B cell (primary cell): ENCODE results near the gene CCDC102A. TPM values are rescaled to one million over a fixed set of nuclear protein-coding genes. Genes with fewer than 3 reads are reported as not detected.

Experiments used
- ATAC-seq: fragments of 200-7000 bp; cut with Tn5 transposase; one replicate; pipeline ENCODE4 v1.10.0; 2021; ENCODE audit warnings: low read depth, mild to moderate bottlenecking, moderate number of reproducible peaks, moderate library complexity
- CTCF ChIA-PET: fragments of 350-600 bp; sonication (Branson Sonifier 250); formaldehyde crosslinking; loops from one replicate; lab custom pipeline; 2021; ENCODE audit warnings: antibody characterized with exemption, inconsistent platforms; lab: Charles Lee
- POLR2A ChIA-PET: fragments of 350-600 bp; sonication (Branson Sonifier 250); formaldehyde crosslinking; loops from one replicate; lab custom pipeline; 2021; ENCODE audit warnings: antibody characterized with exemption; lab: Charles Lee
- DNase-seq: peaks from one replicate; pipeline ENCODE4 v3.0.0; 2013
- H2AFZ ChIP-seq: 2 replicates; pipeline ENCODE4 v1.6.1; 2012; ENCODE audit warnings: mild to moderate bottlenecking, low read depth, low read length; ENCODE audit not compliant: insufficient read depth, poor library complexity, severe bottlenecking
- H3K27ac ChIP-seq, 2 donors: 1 replicate in 1 of 2; 2 replicates in 1 of 2; pipeline ENCODE4 v1.5.1; 2012 to 2013; ENCODE audit warnings: low read length in 2 of 2, mild to moderate bottlenecking in 2 of 2, moderate library complexity in 1 of 2
- H3K27me3 ChIP-seq, 4 experiments: fragments of 200-600 bp in 1 of 4; sonication (generic) in 1 of 4; replicated peaks in 1 of 4; 1 replicate in 2 of 4; 2 replicates in 2 of 4; pipeline versions ENCODE4 v1.6.1 to v1.7.0; 2013 to 2016; ENCODE audit warnings: low read length in 3 of 4, mild to moderate bottlenecking in 2 of 4, mixed read lengths in 1 of 4, moderate library complexity in 1 of 4; ENCODE audit not compliant: insufficient read depth in 4 of 4, control insufficient read depth in 3 of 4; ENCODE audit errors: control extremely low read depth in 1 of 4
- H3K36me3 ChIP-seq, 2 experiments: replicated peaks in 1 of 2; 1 replicate in 1 of 2; 2 replicates in 1 of 2; pipeline versions ENCODE4 v1.6.1 to v1.7.1; 2013; ENCODE audit warnings: low read length in 1 of 2; ENCODE audit not compliant: insufficient read depth in 2 of 2, control insufficient read depth in 1 of 2; ENCODE audit errors: control extremely low read depth in 1 of 2, extremely low read depth in 1 of 2
- H3K4me1 ChIP-seq, 2 donors: fragments of 200-600 bp in 1 of 2; sonication (generic) in 1 of 2; 1 replicate in 1 of 2; 2 replicates in 1 of 2; pipeline versions ENCODE4 v1.5.1 to v1.6.1; 2013 to 2017; ENCODE audit warnings: low read length in 2 of 2; ENCODE audit not compliant: control insufficient read depth in 2 of 2, insufficient read depth in 2 of 2
- H3K4me2 ChIP-seq: replicated peaks from 2 replicates; pipeline ENCODE3; 2012; ENCODE audit warnings: mild to moderate bottlenecking, low read depth, low read length; ENCODE audit not compliant: poor library complexity, severe bottlenecking
- H3K4me3 ChIP-seq, 5 experiments: fragments of 200-600 bp in 1 of 5; sonication (generic) in 1 of 5; 1 replicate in 3 of 5; 2 replicates in 2 of 5; pipeline versions ENCODE4 v1.5.1 to v1.7.0; 2011 to 2016; ENCODE audit warnings: low read length in 4 of 5, mild to moderate bottlenecking in 4 of 5, low read depth in 2 of 5, control low read depth in 1 of 5, moderate library complexity in 1 of 5; ENCODE audit not compliant: insufficient read depth in 1 of 5; ENCODE audit errors: control extremely low read depth in 1 of 5, extremely low read depth in 1 of 5
- H3K79me2 ChIP-seq: fragments of 200-600 bp; sonication (generic); one replicate; pipeline ENCODE4 v1.6.0; 2016; ENCODE audit warnings: low read length; ENCODE audit not compliant: control insufficient read depth, insufficient read depth
- H3K9ac ChIP-seq: fragments of 200-600 bp; sonication (generic); 2 replicates; pipeline ENCODE4 v1.6.1; 2017; ENCODE audit warnings: mild to moderate bottlenecking, low read length, moderate library complexity
- H3K9me3 ChIP-seq, 3 donors: one replicate each; pipeline versions ENCODE4 v1.6.1 to v1.7.1; 2013; ENCODE audit warnings: low read length in 2 of 3; ENCODE audit not compliant: control insufficient read depth in 2 of 3, insufficient read depth in 1 of 3; ENCODE audit errors: control extremely low read depth in 1 of 3
- H4K20me1 ChIP-seq: 2 replicates; pipeline ENCODE4 v1.6.0; 2012; ENCODE audit warnings: mild to moderate bottlenecking, low read length; ENCODE audit not compliant: insufficient read depth, control insufficient read depth, poor library complexity, severe bottlenecking
- H3K27ac Mint-ChIP-seq: one replicate; pipeline ENCODE4 v1.8.0; 2021; ENCODE audit warnings: mixed read lengths
- H3K27me3 Mint-ChIP-seq: one replicate; pipeline ENCODE4 v1.8.0; 2021; ENCODE audit warnings: mixed read lengths
- H3K4me1 Mint-ChIP-seq: one replicate; pipeline ENCODE4 v1.8.0; 2021; ENCODE audit warnings: mixed read lengths
- H3K4me3 Mint-ChIP-seq: one replicate; pipeline ENCODE4 v1.8.0; 2021; ENCODE audit warnings: mixed read lengths
- H3K9me3 Mint-ChIP-seq: one replicate; pipeline ENCODE4 v1.8.0; 2022; ENCODE audit warnings: mixed read lengths; ENCODE audit not compliant: insufficient read depth
- EZH2 ChIP-seq: IDR thresholded peaks from 2 replicates; pipeline ENCODE4 v1.6.1; 2012; ENCODE audit warnings: borderline replicate concordance, low read depth, mild to moderate bottlenecking, moderate library complexity, low read length; ENCODE audit not compliant: insufficient read depth, poor library complexity, severe bottlenecking
- WGBS: methylation state at CpG from one replicate; pipeline ENCODE4 v1.1.5; 2013; ENCODE audit warnings: missing lambda C conversion rate; ENCODE audit not compliant: insufficient coverage; 5-methylcytosine and 5-hydroxymethylcytosine counted together
- intact Hi-C: fragments of 100-400 bp; cut with micrococcal nuclease; formaldehyde crosslinking; loops from one replicate; pipeline ENCODE4 v1.10.0; 2022
- polyA plus RNA-seq: library from polyadenylated mRNA; depleted of rRNA; stranded (reverse); fragments of >200 nt; gene quantifications from 2 replicates; pipeline ENCODE4 v1.2.3, GENCODE V29; 2012
- total RNA-seq, 2 donors: library from RNA; stranded (reverse); fragments of 120-200 nt in 1 of 2; gene quantifications; 1 replicate in 1 of 2; 2 replicates in 1 of 2; pipeline versions ENCODE4 v1.2.3 to v1.2.4, GENCODE V29; 2013 to 2022
- TF ChIP-seq, protein P1 (sequence below): fragments of 200-600 bp; IDR thresholded peaks from one replicate; pipeline ENCODE4 v1.8.0; 2022; ENCODE audit warnings: antibody characterized with exemption, mild to moderate bottlenecking

The CCDC102A gene
- total and polyA plus RNA-seq, 2 donors (not counting 1 experiment from before 2014, with no cell fraction given): 14.5 to 14.7 TPM

DNA sequence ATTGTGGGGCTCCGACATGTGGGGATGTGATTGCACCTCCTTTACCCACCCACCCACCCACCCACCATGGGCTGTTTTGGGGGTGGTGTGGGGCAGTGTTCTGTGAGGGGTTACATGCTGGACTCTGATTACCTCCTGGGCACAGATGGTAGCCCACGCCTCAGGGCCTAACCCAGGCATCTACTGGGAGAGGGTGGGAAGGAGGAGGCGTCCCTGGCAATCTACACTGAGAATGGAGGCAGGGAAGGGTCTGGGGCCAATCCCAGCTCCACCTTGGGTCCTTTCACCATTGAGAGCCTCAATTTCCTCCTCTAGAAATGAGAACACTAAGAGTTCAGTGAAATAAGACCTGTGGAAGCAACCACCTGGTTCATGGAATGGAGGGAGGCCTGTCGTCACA is 38.3 kb downstream of the CCDC102A start:
- H3K36me3 ChIP-seq: no peaks in the 10 kb centered on the region
- ATAC-seq (no peak), DNase-seq (no peak)
- ChIA-PET CTCF (interaction anchor here (1.1 kb wide), 1 partner anchor 22 kb away, joined by 3 read pairs; no protein-coding TSS in a partner anchor), POLR2A (no interaction called here)
- peaks cover 0 to 5% (median 0%) of the 10 kb centered on the region in 3 donors for H3K9me3 ChIP-seq
- WGBS: 40% methylated on average over 1 of the region's 4 CpGs
- TF ChIP-seq, protein P1, sequence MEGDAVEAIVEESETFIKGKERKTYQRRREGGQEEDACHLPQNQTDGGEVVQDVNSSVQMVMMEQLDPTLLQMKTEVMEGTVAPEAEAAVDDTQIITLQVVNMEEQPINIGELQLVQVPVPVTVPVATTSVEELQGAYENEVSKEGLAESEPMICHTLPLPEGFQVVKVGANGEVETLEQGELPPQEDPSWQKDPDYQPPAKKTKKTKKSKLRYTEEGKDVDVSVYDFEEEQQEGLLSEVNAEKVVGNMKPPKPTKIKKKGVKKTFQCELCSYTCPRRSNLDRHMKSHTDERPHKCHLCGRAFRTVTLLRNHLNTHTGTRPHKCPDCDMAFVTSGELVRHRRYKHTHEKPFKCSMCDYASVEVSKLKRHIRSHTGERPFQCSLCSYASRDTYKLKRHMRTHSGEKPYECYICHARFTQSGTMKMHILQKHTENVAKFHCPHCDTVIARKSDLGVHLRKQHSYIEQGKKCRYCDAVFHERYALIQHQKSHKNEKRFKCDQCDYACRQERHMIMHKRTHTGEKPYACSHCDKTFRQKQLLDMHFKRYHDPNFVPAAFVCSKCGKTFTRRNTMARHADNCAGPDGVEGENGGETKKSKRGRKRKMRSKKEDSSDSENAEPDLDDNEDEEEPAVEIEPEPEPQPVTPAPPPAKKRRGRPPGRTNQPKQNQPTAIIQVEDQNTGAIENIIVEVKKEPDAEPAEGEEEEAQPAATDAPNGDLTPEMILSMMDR: no peak
- no peak for TF ChIP-seq EZH2
- Mint-ChIP-seq H3K4me1 (peaks cover 9% of the 10 kb centered on the region), H3K4me3 (no peak overlapping the region), H3K27me3 (peaks cover 14% of the 10 kb centered on the region), H3K27ac (no peak overlapping the region), H3K9me3 (no peaks in the 10 kb centered on the region)
- H2AFZ ChIP-seq: no peak overlapping the region
- no peak overlapping the region for H3K9ac ChIP-seq
- no peak overlapping the region for H3K27ac ChIP-seq
- no peaks in the 10 kb centered on the region for H4K20me1 ChIP-seq
- H3K4me2 ChIP-seq: no peak overlapping the region
- intact Hi-C loops: no loop called here
- H3K4me1 ChIP-seq: peaks cover 9 to 15% of the 10 kb centered on the region in 2 donors
- H3K79me2 ChIP-seq: no peaks in the 10 kb centered on the region
- no peak overlapping the region for H3K4me3 ChIP-seq
- no peaks in the 10 kb centered on the region for H3K27me3 ChIP-seq

DNA sequence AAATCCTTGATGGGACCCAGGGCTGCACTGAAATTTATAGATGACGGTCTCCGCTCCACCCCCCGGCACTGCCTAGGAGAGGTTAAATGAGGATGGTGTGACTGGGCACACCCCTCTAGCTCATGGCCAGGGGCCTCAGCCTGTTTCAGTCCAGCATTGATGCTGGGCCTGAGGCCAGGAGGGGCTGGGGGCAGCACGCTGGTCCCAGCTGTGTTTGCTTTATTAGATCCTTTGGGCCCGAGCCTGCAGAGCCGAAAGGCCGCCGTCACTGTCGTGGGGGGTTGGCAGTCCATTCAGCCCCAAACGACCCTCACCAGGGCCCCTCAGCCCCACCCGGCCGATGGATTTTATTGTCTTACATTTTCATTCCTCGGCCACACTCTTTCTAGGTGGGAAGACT is 39.2 kb downstream of the CCDC102A start:
- no peak for DNase-seq
- Histone ChIP-seq H3K4me3 (no peak overlapping the region), H3K27me3 (no peaks in the 10 kb centered on the region), H3K79me2 (no peaks in the 10 kb centered on the region), H2AFZ (no peak overlapping the region), H3K4me1 (peaks cover 13 to 23% of the 10 kb centered on the region in 2 donors), H3K27ac (no peak overlapping the region), H3K36me3 (no peaks in the 10 kb centered on the region), H3K9me3 (peaks cover 0 to 8% (median 0%) of the 10 kb centered on the region in 3 donors), H3K9ac (no peak overlapping the region), H4K20me1 (no peaks in the 10 kb centered on the region), H3K4me2 (no peak overlapping the region)
- POLR2A ChIA-PET: no interaction called here
- intact Hi-C loops: no loop called here
- peaks cover 11% of the 10 kb centered on the region for H3K4me1 Mint-ChIP-seq
- no peak for ATAC-seq
- CTCF ChIA-PET: interaction anchor here (0.6 kb wide), 1 partner anchor 315 kb away, joined by 4 read pairs; no protein-coding TSS in a partner anchor
- no peak overlapping the region for H3K27ac Mint-ChIP-seq
- TF ChIP-seq, protein P1: no peak
- H3K9me3 Mint-ChIP-seq: no peaks in the 10 kb centered on the region
- peaks cover 11% of the 10 kb centered on the region for H3K27me3 Mint-ChIP-seq
- H3K4me3 Mint-ChIP-seq: no peak overlapping the region
- 97% methylated on average over 9 of the region's 13 CpGs for WGBS
